SK-N-SH (cell line): ENCODE data around the gene KCTD20. TPM values are rescaled to one million over a fixed set of nuclear protein-coding genes. Genes with fewer than 3 reads are reported as not detected.

ENCODE experiments used
- CTCF ChIA-PET: fragments of 300-600, 350-600 bp; formaldehyde crosslinking; extraction: SDS; loops from one replicate; lab custom pipeline; 2021; lab: Yijun Ruan, JAX
- POLR2A ChIA-PET: fragments of 350-600 bp; sonication (Branson Sonifier 250); formaldehyde crosslinking; extraction: SDS; loops from one replicate; lab custom pipeline; 2020; ENCODE audit warnings: antibody characterized with exemption, inconsistent platforms; lab: Yijun Ruan, JAX
- DNase-seq: peaks from one replicate; pipeline ENCODE4 v3.0.0; 2012
- H2AFZ ChIP-seq: fragments of 200-600 bp; sonication (generic); 2 replicates; pipeline ENCODE4 v1.8.1; 2016; ENCODE audit warnings: antibody characterized with exemption, mild to moderate bottlenecking, low read depth
- H3F3A ChIP-seq: fragments of 200-600 bp; sonication (generic); replicated peaks from 2 replicates; pipeline ENCODE3; 2016; ENCODE audit warnings: antibody characterized with exemption, mild to moderate bottlenecking; ENCODE audit not compliant: insufficient read depth
- H3K27ac ChIP-seq, 2 experiments: fragments of 200-500 bp in 1 of 2; fragments of 200-600 bp in 1 of 2; sonication (Bioruptor generic) in 1 of 2; sonication (generic), shearing (Covaris generic) in 1 of 2; 2 replicates each; pipeline versions ENCODE4 v1.5.1 to v1.6.1; 2014 to 2016; ENCODE audit warnings: low read depth in 2 of 2, inconsistent platforms in 1 of 2, low read length in 1 of 2, mild to moderate bottlenecking in 1 of 2, mixed read lengths in 1 of 2
- H3K27me3 ChIP-seq: fragments of 200-600 bp; sonication (generic), shearing (Covaris generic); 2 replicates; pipeline ENCODE4 v1.6.1; 2016; ENCODE audit warnings: mixed run types; ENCODE audit not compliant: insufficient read depth
- H3K36me3 ChIP-seq, 2 experiments: fragments of 200-500 bp in 1 of 2; fragments of 200-600 bp in 1 of 2; sonication (Bioruptor generic) in 1 of 2; sonication (generic) in 1 of 2; replicated peaks in 1 of 2; 2 replicates each; pipeline versions ENCODE3 to v1.5.1; 2014 to 2016; ENCODE audit warnings: low read length in 1 of 2, mild to moderate bottlenecking in 1 of 2; ENCODE audit not compliant: insufficient read depth in 2 of 2, control insufficient read depth in 1 of 2
- H3K4me1 ChIP-seq, 2 experiments: fragments of 200-500 bp in 1 of 2; fragments of 200-600 bp in 1 of 2; sonication (Bioruptor generic) in 1 of 2; sonication (generic), shearing (Covaris generic) in 1 of 2; 2 replicates each; pipeline versions ENCODE4 v1.5.1 to v1.6.1; 2014 to 2016; ENCODE audit warnings: low read depth in 1 of 2, low read length in 1 of 2, mixed run types in 1 of 2; ENCODE audit not compliant: insufficient read depth in 2 of 2, control insufficient read depth in 1 of 2
- H3K4me2 ChIP-seq: fragments of 200-600 bp; sonication (generic), shearing (Covaris generic); 2 replicates; pipeline ENCODE4 v1.6.1; 2017; ENCODE audit warnings: mixed run types
- H3K4me3 ChIP-seq, 2 experiments: fragments of 200-500 bp in 1 of 2; fragments of 200-600 bp in 1 of 2; sonication (Bioruptor generic) in 1 of 2; sonication (generic), shearing (Covaris generic) in 1 of 2; 2 replicates each; pipeline versions ENCODE4 v1.5.1 to v1.8.1; 2014 to 2016; ENCODE audit warnings: low read depth in 2 of 2, inconsistent platforms in 1 of 2, low read length in 1 of 2, mild to moderate bottlenecking in 1 of 2, mixed read lengths in 1 of 2, moderate library complexity in 1 of 2
- H3K79me2 ChIP-seq: fragments of 200-600 bp; sonication (generic); 2 replicates; pipeline ENCODE4 v1.8.1; 2017; ENCODE audit warnings: mild to moderate bottlenecking; ENCODE audit not compliant: insufficient read depth
- H3K9ac ChIP-seq: fragments of 200-600 bp; sonication (generic); 2 replicates; pipeline ENCODE4 v1.6.1; 2017; ENCODE audit warnings: mixed run types
- H3K9me2 ChIP-seq: fragments of 200-600 bp; sonication (generic); 2 replicates; pipeline ENCODE4 v1.6.1; 2017; ENCODE audit warnings: mixed run types
- H3K9me3 ChIP-seq: fragments of 200-600 bp; sonication (generic); 2 replicates; pipeline ENCODE4 v1.6.1; 2017; ENCODE audit warnings: mixed run types, mild to moderate bottlenecking, moderate library complexity
- H4K20me1 ChIP-seq: fragments of 200-600 bp; sonication (generic); 2 replicates; pipeline ENCODE4 v1.6.1; 2017; ENCODE audit warnings: mild to moderate bottlenecking, mixed run types; ENCODE audit not compliant: insufficient read depth
- EP300 ChIP-seq, 2 experiments: IDR thresholded peaks; 2 replicates each; pipeline versions ENCODE4 v1.4.0 to v1.6.1; 2012; ENCODE audit warnings: borderline replicate concordance in 1 of 2, low read depth in 1 of 2, low read length in 1 of 2
- FOXJ3 ChIP-seq: sonication (generic); formaldehyde crosslinking; IDR thresholded peaks from 2 replicates; pipeline ENCODE4 v1.5.1; 2020; ENCODE audit warnings: mild to moderate bottlenecking, missing genetic modification reagents
- FOXM1 ChIP-seq: IDR thresholded peaks from 2 replicates; pipeline ENCODE4 v1.4.0; 2012; ENCODE audit warnings: low read depth, mild to moderate bottlenecking
- GATA2 ChIP-seq: sonication (generic); formaldehyde crosslinking; IDR thresholded peaks from 2 replicates; pipeline ENCODE4 v1.5.0; 2020; ENCODE audit warnings: mild to moderate bottlenecking, missing genetic modification reagents
- JUND ChIP-seq: IDR thresholded peaks from 2 replicates; pipeline ENCODE4 v1.4.0; 2012
- NRF1 ChIP-seq: IDR thresholded peaks from 2 replicates; pipeline ENCODE4 v1.6.1; 2012; ENCODE audit warnings: low read depth, mild to moderate bottlenecking, low read length
- POLR2AphosphoS5 ChIP-seq: IDR thresholded peaks from 2 replicates; pipeline ENCODE4 v1.6.1; 2012; ENCODE audit warnings: low read depth, low read length
- RAD21 ChIP-seq: IDR thresholded peaks from 2 replicates; pipeline ENCODE4 v1.6.1; 2012; ENCODE audit warnings: mild to moderate bottlenecking, low read length
- SMC3 ChIP-seq: IDR thresholded peaks from 2 replicates; pipeline ENCODE4 v1.6.1; 2012; ENCODE audit warnings: low read depth, low read length, improper control_type of control experiment
- TCF12 ChIP-seq: IDR thresholded peaks from 2 replicates; pipeline ENCODE4 v1.4.0; 2012
- WGBS: methylation state at CpG from one replicate; pipeline ENCODE4 v1.1.6; 2017; ENCODE audit warnings: low lambda C conversion rate; 5-methylcytosine and 5-hydroxymethylcytosine counted together
- polyA plus RNA-seq, 3 experiments: library from polyadenylated mRNA; depleted of rRNA; stranded (reverse); fragments of >200 nt; gene quantifications; 2 replicates each; pipeline ENCODE4 v1.2.3, GENCODE V29; 2012
- TF ChIP-seq, protein P1 (sequence below): IDR thresholded peaks from 2 replicates; pipeline ENCODE4 v1.4.0; 2012; ENCODE audit warnings: low read depth, borderline replicate concordance
- TF ChIP-seq, protein P2 (sequence below): IDR thresholded peaks from 2 replicates; pipeline ENCODE4 v1.4.0; 2012; ENCODE audit warnings: low read depth
- TF ChIP-seq, protein P3 (sequence below): IDR thresholded peaks from 2 replicates; pipeline ENCODE4; 2012
- TF ChIP-seq, protein P4 (sequence below): IDR thresholded peaks from 2 replicates; pipeline ENCODE4 v1.6.1; 2012; ENCODE audit warnings: mild to moderate bottlenecking, low read depth, low read length, moderate library complexity

Gene KCTD20
- polyA plus RNA-seq, 1 of the 3 experiments (the other 2 are of a cell fraction), result 29.0 TPM

DNA sequence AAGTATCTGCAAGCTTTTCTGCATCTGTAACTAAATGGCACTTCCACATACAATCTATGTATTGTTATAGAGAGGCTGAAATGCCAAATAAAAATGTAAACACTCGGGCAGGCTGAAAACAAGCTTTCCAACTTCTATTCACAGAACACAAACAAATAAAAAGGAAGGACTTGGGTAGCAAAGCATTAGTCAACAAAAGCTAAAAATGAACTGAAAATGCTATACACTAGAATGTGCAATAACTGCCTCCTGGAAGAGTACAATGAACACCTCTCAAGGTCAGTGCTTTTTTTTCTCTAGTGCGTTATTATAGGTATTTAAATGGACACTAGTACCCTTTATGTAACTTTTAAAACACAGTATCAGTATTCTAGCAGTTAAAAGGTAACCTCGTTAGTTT is 73.0 kb downstream of the KCTD20 start:
- WGBS, result 99% methylated on average over 3 of the region's 3 CpGs
- no peak for DNase-seq
- H3K36me3 ChIP-seq, result peaks cover 50 to 54% of the 10 kb centered on the region in 2 experiments
- no peaks in the 10 kb centered on the region for H3F3A ChIP-seq
- no peak overlapping the region for H3K27ac ChIP-seq
- no peaks in the 10 kb centered on the region for H3K9me3 ChIP-seq
- H3K9ac ChIP-seq, result no peak overlapping the region
- no peaks in the 10 kb centered on the region for H3K27me3 ChIP-seq
- TF ChIP-seq, protein P1, sequence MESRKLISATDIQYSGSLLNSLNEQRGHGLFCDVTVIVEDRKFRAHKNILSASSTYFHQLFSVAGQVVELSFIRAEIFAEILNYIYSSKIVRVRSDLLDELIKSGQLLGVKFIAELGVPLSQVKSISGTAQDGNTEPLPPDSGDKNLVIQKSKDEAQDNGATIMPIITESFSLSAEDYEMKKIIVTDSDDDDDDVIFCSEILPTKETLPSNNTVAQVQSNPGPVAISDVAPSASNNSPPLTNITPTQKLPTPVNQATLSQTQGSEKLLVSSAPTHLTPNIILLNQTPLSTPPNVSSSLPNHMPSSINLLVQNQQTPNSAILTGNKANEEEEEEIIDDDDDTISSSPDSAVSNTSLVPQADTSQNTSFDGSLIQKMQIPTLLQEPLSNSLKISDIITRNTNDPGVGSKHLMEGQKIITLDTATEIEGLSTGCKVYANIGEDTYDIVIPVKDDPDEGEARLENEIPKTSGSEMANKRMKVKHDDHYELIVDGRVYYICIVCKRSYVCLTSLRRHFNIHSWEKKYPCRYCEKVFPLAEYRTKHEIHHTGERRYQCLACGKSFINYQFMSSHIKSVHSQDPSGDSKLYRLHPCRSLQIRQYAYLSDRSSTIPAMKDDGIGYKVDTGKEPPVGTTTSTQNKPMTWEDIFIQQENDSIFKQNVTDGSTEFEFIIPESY, result no peak
- TF ChIP-seq, protein P2, sequence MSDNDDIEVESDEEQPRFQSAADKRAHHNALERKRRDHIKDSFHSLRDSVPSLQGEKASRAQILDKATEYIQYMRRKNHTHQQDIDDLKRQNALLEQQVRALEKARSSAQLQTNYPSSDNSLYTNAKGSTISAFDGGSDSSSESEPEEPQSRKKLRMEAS, result no peak
- TF ChIP-seq RAD21 (no peak), TCF12 (no peak), FOXM1 (no peak), NRF1 (no peak), GATA2 (no peak), EP300 (IDR thresholded peaks at IDR 0.05; ENCODE audit: borderline replicate concordance in 1 of 2, low read depth in 1 of 2, low read length in 1 of 2) (no peak), FOXJ3 (no peak), JUND (no peak), POLR2AphosphoS5 (no peak), SMC3 (no peak)
- TF ChIP-seq, protein P3, sequence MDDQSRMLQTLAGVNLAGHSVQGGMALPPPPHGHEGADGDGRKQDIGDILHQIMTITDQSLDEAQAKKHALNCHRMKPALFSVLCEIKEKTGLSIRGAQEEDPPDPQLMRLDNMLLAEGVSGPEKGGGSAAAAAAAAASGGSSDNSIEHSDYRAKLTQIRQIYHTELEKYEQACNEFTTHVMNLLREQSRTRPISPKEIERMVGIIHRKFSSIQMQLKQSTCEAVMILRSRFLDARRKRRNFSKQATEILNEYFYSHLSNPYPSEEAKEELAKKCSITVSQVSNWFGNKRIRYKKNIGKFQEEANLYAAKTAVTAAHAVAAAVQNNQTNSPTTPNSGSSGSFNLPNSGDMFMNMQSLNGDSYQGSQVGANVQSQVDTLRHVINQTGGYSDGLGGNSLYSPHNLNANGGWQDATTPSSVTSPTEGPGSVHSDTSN, result no peak
- TF ChIP-seq, protein P4, sequence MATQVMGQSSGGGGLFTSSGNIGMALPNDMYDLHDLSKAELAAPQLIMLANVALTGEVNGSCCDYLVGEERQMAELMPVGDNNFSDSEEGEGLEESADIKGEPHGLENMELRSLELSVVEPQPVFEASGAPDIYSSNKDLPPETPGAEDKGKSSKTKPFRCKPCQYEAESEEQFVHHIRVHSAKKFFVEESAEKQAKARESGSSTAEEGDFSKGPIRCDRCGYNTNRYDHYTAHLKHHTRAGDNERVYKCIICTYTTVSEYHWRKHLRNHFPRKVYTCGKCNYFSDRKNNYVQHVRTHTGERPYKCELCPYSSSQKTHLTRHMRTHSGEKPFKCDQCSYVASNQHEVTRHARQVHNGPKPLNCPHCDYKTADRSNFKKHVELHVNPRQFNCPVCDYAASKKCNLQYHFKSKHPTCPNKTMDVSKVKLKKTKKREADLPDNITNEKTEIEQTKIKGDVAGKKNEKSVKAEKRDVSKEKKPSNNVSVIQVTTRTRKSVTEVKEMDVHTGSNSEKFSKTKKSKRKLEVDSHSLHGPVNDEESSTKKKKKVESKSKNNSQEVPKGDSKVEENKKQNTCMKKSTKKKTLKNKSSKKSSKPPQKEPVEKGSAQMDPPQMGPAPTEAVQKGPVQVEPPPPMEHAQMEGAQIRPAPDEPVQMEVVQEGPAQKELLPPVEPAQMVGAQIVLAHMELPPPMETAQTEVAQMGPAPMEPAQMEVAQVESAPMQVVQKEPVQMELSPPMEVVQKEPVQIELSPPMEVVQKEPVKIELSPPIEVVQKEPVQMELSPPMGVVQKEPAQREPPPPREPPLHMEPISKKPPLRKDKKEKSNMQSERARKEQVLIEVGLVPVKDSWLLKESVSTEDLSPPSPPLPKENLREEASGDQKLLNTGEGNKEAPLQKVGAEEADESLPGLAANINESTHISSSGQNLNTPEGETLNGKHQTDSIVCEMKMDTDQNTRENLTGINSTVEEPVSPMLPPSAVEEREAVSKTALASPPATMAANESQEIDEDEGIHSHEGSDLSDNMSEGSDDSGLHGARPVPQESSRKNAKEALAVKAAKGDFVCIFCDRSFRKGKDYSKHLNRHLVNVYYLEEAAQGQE, result no peak
- H3K79me2 ChIP-seq, result no peaks in the 10 kb centered on the region
- H3K9me2 ChIP-seq, result no peaks in the 10 kb centered on the region
- no peak overlapping the region for H3K4me2 ChIP-seq
- no peak overlapping the region for H2AFZ ChIP-seq
- H3K4me3 ChIP-seq, result no peak overlapping the region
- CTCF ChIA-PET, result interaction anchor here (0.6 to 1.6 kb wide), 4 partner anchors 16 to 175 kb away, joined by 3 to 4 read pairs (median 3); no protein-coding TSS in a partner anchor
- POLR2A ChIA-PET, result interaction anchor here (0.6 kb wide), 1 partner anchor 325 kb away, joined by 3 read pairs; no protein-coding TSS in a partner anchor
- peaks cover 0 to 6% of the 10 kb centered on the region in 2 experiments; a peak in 2 of 4 replicates for H3K4me1 ChIP-seq
- H4K20me1 ChIP-seq, result no peaks in the 10 kb centered on the region
